ENCODE measurements around the gene MTA1.

The MTA1 gene

DNA sequence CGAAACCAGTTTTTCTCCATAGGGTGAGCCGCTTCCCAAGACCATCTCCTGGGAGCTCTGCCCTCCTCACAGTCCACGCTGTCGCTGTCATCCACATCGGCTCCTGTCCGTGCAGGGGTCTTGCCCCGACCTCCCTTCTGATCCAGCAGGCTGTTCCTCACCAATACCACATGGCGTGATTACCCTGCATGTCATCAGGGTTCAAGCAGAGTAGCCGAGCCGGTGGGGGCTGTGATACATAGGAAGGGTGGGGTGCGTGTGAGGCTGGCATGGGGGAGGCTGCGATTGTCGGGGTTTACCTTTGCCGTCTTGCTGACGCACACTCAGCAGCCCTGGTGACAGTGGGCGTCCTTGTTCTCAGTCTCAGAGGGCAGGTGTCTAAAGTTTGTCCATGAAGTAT lies 88.4 kb downstream of the MTA1 start:
- no peak overlapping the region for H3K27ac ChIP-seq (ENCODE audit: low read length)
- H3K4me1 ChIP-seq (ENCODE audit: control insufficient read depth in 1 of 2, insufficient read depth in 2 of 2, low read length in 2 of 2): no peaks in the 10 kb centered on the region
- H3K9me3 ChIP-seq (ENCODE audit: control insufficient read depth in 1 of 2, low read length in 2 of 2): no peaks in the 10 kb centered on the region
- H3K27me3 ChIP-seq (ENCODE audit: low read depth, low read length): peaks cover 3% of the 10 kb centered on the region
- no peaks in the 10 kb centered on the region for H3K36me3 ChIP-seq (ENCODE audit: control insufficient read depth in 1 of 2, insufficient read depth in 2 of 2, low read length in 2 of 2)
- no peak overlapping the region for H3K4me3 ChIP-seq (ENCODE audit: low read depth in 1 of 2, low read length in 2 of 2)

DNA sequence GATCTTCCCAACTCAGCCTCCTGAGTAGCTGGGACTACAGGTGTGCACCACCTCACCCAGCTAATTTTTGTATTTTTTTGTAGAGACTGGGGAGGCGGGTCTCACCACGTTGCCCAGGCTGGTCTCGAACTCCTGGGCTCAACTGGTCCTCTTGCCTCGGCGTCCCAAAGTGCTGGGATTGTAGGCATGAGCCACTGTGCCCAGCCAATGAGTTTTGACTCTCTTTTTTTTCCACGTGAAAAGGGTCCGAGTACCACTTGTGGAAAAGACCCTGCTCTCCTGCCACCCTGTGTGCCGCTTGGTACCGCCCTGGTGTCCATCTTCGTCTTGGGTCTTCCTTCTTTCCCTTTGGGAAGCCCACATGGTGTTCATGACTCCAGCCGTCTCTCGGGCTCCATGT lies 89.0 kb downstream of the MTA1 start:
- Histone ChIP-seq H3K36me3 (ENCODE audit: control insufficient read depth in 1 of 2, insufficient read depth in 2 of 2, low read length in 2 of 2) (no peaks in the 10 kb centered on the region), H3K4me1 (ENCODE audit: control insufficient read depth in 1 of 2, insufficient read depth in 2 of 2, low read length in 2 of 2) (no peaks in the 10 kb centered on the region), H3K9me3 (ENCODE audit: control insufficient read depth in 1 of 2, low read length in 2 of 2) (no peaks in the 10 kb centered on the region), H3K27ac (ENCODE audit: low read length) (no peak overlapping the region), H3K4me3 (ENCODE audit: low read depth in 1 of 2, low read length in 2 of 2) (no peak overlapping the region), H3K27me3 (ENCODE audit: low read depth, low read length) (peaks cover 3% of the 10 kb centered on the region)

DNA sequence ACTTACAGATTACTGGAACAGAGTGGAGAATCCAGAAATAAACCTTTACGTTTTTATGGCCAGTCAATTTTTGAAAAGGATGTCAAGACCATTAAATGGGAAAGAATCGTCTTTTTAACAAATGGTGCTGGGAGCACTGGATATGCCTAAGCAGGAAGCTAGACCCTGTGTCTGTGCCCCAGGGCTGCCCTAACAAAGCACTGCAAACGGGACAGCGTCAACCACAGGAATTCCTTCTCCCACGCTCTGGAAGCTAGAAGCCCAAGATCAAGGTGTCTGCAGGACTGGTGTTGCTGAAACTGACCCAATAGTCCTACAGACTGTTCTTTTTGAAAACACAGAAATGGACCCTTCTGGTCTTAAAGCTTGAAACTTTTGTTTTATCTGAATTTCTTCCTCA lies 97.5 kb downstream of the MTA1 start:
- no peak overlapping the region for H3K4me3 ChIP-seq (ENCODE audit: low read depth in 1 of 2, low read length in 2 of 2)
- no peaks in the 10 kb centered on the region for H3K4me1 ChIP-seq (ENCODE audit: control insufficient read depth in 1 of 2, insufficient read depth in 2 of 2, low read length in 2 of 2)
- no peaks in the 10 kb centered on the region for H3K36me3 ChIP-seq (ENCODE audit: control insufficient read depth in 1 of 2, insufficient read depth in 2 of 2, low read length in 2 of 2)

DNA sequence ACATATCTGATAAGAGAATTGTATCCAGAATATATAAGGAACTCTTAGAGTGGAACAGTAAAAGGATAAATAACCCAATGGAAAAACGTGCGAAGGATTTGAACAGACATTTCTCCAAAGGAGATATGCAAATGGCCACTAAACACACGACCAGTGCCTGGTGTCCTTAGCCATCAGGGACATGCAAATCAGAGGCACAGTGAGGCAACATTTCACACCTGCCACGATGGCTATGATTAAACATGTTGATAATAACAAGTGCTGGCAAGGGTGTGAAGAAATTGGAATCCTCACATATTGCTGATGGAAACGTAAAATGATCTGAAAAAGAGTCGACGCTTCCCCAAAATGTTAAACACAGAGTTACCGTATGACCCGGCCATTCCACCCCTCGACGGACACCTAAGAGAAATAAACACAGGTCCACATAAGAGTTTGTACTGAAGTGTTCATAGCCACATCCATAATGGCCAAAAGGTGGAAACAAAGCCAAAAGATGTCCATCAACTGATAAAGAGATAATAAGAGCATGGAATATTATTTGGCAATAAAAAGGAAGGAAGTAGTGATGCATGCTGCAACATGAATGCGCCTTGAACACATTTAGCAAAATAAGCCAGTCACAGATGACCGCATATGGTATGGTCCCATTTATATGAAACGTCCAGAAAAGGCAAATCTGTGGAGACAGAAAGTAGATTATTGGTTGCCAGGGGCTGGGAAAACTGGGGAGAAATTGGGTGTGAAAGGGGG lies 100.5 kb downstream of the MTA1 start:
- Histone ChIP-seq H3K9me3 (ENCODE audit: control insufficient read depth in 1 of 2, low read length in 2 of 2) (no peaks in the 10 kb centered on the region), H3K27ac (ENCODE audit: low read length) (no peak overlapping the region), H3K4me3 (ENCODE audit: low read depth in 1 of 2, low read length in 2 of 2) (no peak overlapping the region), H3K27me3 (ENCODE audit: low read depth, low read length) (no peaks in the 10 kb centered on the region), H3K36me3 (ENCODE audit: control insufficient read depth in 1 of 2, insufficient read depth in 2 of 2, low read length in 2 of 2) (no peaks in the 10 kb centered on the region), H3K4me1 (ENCODE audit: control insufficient read depth in 1 of 2, insufficient read depth in 2 of 2, low read length in 2 of 2) (no peaks in the 10 kb centered on the region)

More for the DNA sequence above, 97.5 kb downstream of the MTA1 start:
- H3K9me3 ChIP-seq (ENCODE audit: control insufficient read depth in 1 of 2, low read length in 2 of 2): no peaks in the 10 kb centered on the region
- no peaks in the 10 kb centered on the region for H3K27me3 ChIP-seq (ENCODE audit: low read depth, low read length)
- H3K27ac ChIP-seq (ENCODE audit: low read length): no peak overlapping the region

All from muscle layer of duodenum (tissue), 2 donors.